Pancreas (tissue), 10 donors: Measurements from ENCODE around the gene BCAS3. TPM values are rescaled to one million over a fixed set of nuclear protein-coding genes. Genes with fewer than 3 reads are reported as not detected.

ENCODE experiments used
- ATAC-seq, 4 donors: fragments of 200-7000 bp; cut with Tn5 transposase; one replicate each; pipeline versions ENCODE4 v1.8.0 to v1.9.1; 2020; ENCODE audit warnings: mild to moderate bottlenecking in 4 of 4, moderate library complexity in 4 of 4
- DNase-seq, 6 donors: peaks; one replicate each; pipeline ENCODE4 v3.0.0-alpha.2; 2020
- FAIRE-seq: peaks from 2 replicates; lab custom pipeline; 2012; peaks lifted over from hg19 to GRCh38; lab: Jason Lieb, UNC
- H3K27ac ChIP-seq, 4 donors: fragments of 200-600 bp; sonication (generic); 1 replicate in 3 of 4; 2 replicates in 1 of 4; pipeline versions ENCODE4 v1.5.0 to v1.8.0; 2020
- H3K27me3 ChIP-seq, 4 donors: fragments of 200-600 bp; one replicate each; pipeline ENCODE4 v1.8.0; 2021
- H3K36me3 ChIP-seq, 3 donors: fragments of 200-600 bp; sonication (generic) in 1 of 3; one replicate each; pipeline versions ENCODE4 v1.5.0 to v1.8.0; 2020 to 2021
- H3K4me1 ChIP-seq, 3 donors: fragments of 200-600 bp; one replicate each; pipeline ENCODE4 v1.8.0; 2021
- H3K4me3 ChIP-seq, 4 donors: fragments of 200-600 bp; sonication (generic) in 2 of 4; one replicate each; pipeline versions ENCODE4 v1.5.0 to v1.8.0; 2020 to 2021
- H3K9me3 ChIP-seq, 4 donors: fragments of 200-600 bp; one replicate each; pipeline ENCODE4 v1.8.0; 2021
- CTCF ChIP-seq, 4 donors: fragments of 200-600 bp; sonication (generic) in 3 of 4; IDR thresholded peaks; one replicate each; pipeline versions ENCODE4 v1.5.0 to v1.8.0; 2021; ENCODE audit warnings: antibody characterized with exemption in 4 of 4
- WGBS, 2 donors: extraction: QIAGEN DNeasy Blood & Tissue Kit; methylation state at CpG; one replicate each; pipeline ENCODE4 v1.1.7; 2013; 5-methylcytosine and 5-hydroxymethylcytosine counted together
- intact Hi-C, 3 donors: fragments of 100-400 bp; cut with DNase I; formaldehyde crosslinking; loops; one replicate each; pipeline versions ENCODE4 v1.11.1 to v1.14.2; 2022
- polyA plus RNA-seq, 2 donors: library from polyadenylated mRNA; stranded (reverse); fragments of 200-250 nt; gene quantifications; one replicate each; pipeline ENCODE4 v1.2.3, GENCODE V29; 2013
- total RNA-seq, 6 donors: library from RNA; stranded (reverse); fragmentation: NEBNext Ultra II Directional in 4 of 6; extraction: Animal tissue kit (Norgen Biotek cat#: 25700) in 4 of 6; gene quantifications; one replicate each; pipeline versions ENCODE4 v1.2.1 to v1.2.4, GENCODE V29; 2021 to 2023
- donor health status: healthy with polysubstance abuse.
- donor health status: DM: no; HTN: no; CAD: no; lungs with moderate emphysema.
- donor health status: DM: no; HTN: no; CAD: no.
- donor health status: control.
- donor health status: control.
- donor health status: Bipolar disorder and iron deficiency.
- donor health status: DM: yes; HTN: yes; CAD: no.
- donor health status: DM: no; HTN: no; CAD: no.
- donor health status: DM: no; HTN: no; CAD: no.
- donor health status: DM: yes; HTN: yes; CAD: no.

BCAS3 gene
- total and polyA plus RNA-seq, 8 donors = 4.6 to 27.7 (median 13.2) TPM

GRCh38 chr17:61251939-61252865 lies 574.6 kb downstream of the BCAS3 start:
- DNase-seq (peak; percentile 55 to 79 (median 67)), ATAC-seq (peak; percentile 59 to 85 (median 80)), FAIRE-seq (peak; percentile 83)
- peak overlapping the region in 2 of 4 donors; percentile 0 to 10 for H3K27ac ChIP-seq
- TF ChIP-seq CTCF (IDR thresholded peaks at IDR 0.05) = no peak
- H3K36me3 ChIP-seq = no peaks in the 10 kb centered on the region
- H3K4me3 ChIP-seq = no peak overlapping the region
- H3K4me1 ChIP-seq = peaks cover 8 to 19% (median 12%) of the 10 kb centered on the region in 3 donors
- intact Hi-C loops = no loop called here
- H3K9me3 ChIP-seq = no peaks in the 10 kb centered on the region
- H3K27me3 ChIP-seq = no peaks in the 10 kb centered on the region
- 41 to 47% methylated on average over 10 of the region's 10 CpGs for WGBS, 2 donors

GRCh38 chr17:61253362-61253761 lies 575.7 kb downstream of the BCAS3 start:
- Histone ChIP-seq H3K27me3 (no peaks in the 10 kb centered on the region), H3K4me3 (no peak overlapping the region), H3K36me3 (no peaks in the 10 kb centered on the region), H3K9me3 (no peaks in the 10 kb centered on the region), H3K4me1 (peaks cover 3 to 12% (median 4%) of the 10 kb centered on the region in 3 donors), H3K27ac (no peak overlapping the region)
- intact Hi-C loops = no loop called here
- no peak for FAIRE-seq
- 84 to 87% methylated on average over 3 of the region's 3 CpGs for WGBS, 2 donors
- TF ChIP-seq CTCF (IDR thresholded peaks at IDR 0.05) = no peak
- DNase-seq = no peak
- ATAC-seq = no peak

GRCh38 chr17:61253937-61254574 lies 576.4 kb downstream of the BCAS3 start:
- no peak for TF ChIP-seq CTCF (IDR thresholded peaks at IDR 0.05)
- Histone ChIP-seq H3K4me1 (peaks cover 0 to 7% (median 0%) of the 10 kb centered on the region in 3 donors), H3K4me3 (no peak overlapping the region), H3K9me3 (no peaks in the 10 kb centered on the region), H3K36me3 (no peaks in the 10 kb centered on the region), H3K27me3 (no peaks in the 10 kb centered on the region), H3K27ac (no peak overlapping the region)
- WGBS, 2 donors = 89 to 92% methylated on average over 10 of the region's 10 CpGs
- DNase-seq (no peak), ATAC-seq (no peak), FAIRE-seq (no peak)
- intact Hi-C loops = no loop called here

- H3K4me1 ChIP-seq = peaks cover 0 to 7% (median 0%) of the 10 kb centered on the region in 3 donors
- WGBS, 2 donors = 82 to 93% methylated on average over 1 of the region's 1 CpG
- no peak for ATAC-seq
Measured at GRCh38 chr17:61254904-61255303, 577.3 kb downstream of the BCAS3 start.

More at GRCh38 chr17:61254904-61255303, 577.3 kb downstream of the BCAS3 start:
- no peaks in the 10 kb centered on the region for H3K36me3 ChIP-seq
- TF ChIP-seq CTCF (IDR thresholded peaks at IDR 0.05) = no peak
- no peaks in the 10 kb centered on the region for H3K27me3 ChIP-seq
- no peaks in the 10 kb centered on the region for H3K9me3 ChIP-seq
- H3K27ac ChIP-seq = no peak overlapping the region
- FAIRE-seq = no peak
- intact Hi-C loops = no loop called here
- H3K4me3 ChIP-seq = no peak overlapping the region
- DNase-seq = no peak
